H9 (cell line): Measurements from ENCODE around the gene CDS1. TPM values are rescaled to one million over a fixed set of nuclear protein-coding genes. Genes with fewer than 3 reads are reported as not detected.

Source experiments
- DNase-seq: peaks from one replicate; pipeline ENCODE4 v3.0.0-alpha.2; 2017
- H2AFZ ChIP-seq: one replicate; pipeline ENCODE4 v1.6.1; 2013; ENCODE audit warnings: mild to moderate bottlenecking, low read length, control low read depth, moderate library complexity
- H2AK5ac ChIP-seq: 2 replicates; pipeline ENCODE4 v1.6.1; 2013; ENCODE audit warnings: low read length, control low read depth, mixed read lengths; ENCODE audit not compliant: insufficient read length
- H2BK120ac ChIP-seq: one replicate; pipeline ENCODE4 v1.6.1; 2013; ENCODE audit warnings: low read depth, mild to moderate bottlenecking, low read length, control low read depth, inconsistent platforms; ENCODE audit not compliant: poor library complexity, severe bottlenecking
- H2BK12ac ChIP-seq: 2 replicates; pipeline ENCODE4 v1.6.1; 2013; ENCODE audit warnings: low read length, control low read depth, mixed read lengths, low read depth; ENCODE audit not compliant: insufficient read length
- H2BK15ac ChIP-seq: 2 replicates; pipeline ENCODE4 v1.6.1; 2013; ENCODE audit warnings: low read depth, low read length, control low read depth
- H2BK20ac ChIP-seq: one replicate; pipeline ENCODE4 v1.6.1; 2013; ENCODE audit warnings: low read depth, mild to moderate bottlenecking, low read length, control low read depth, inconsistent platforms; ENCODE audit not compliant: poor library complexity, severe bottlenecking
- H2BK5ac ChIP-seq: 2 replicates; pipeline ENCODE4 v1.6.1; 2013; ENCODE audit warnings: low read length, control low read depth, mixed read lengths; ENCODE audit not compliant: insufficient read length
- H3K14ac ChIP-seq: 2 replicates; pipeline ENCODE4 v1.6.1; 2013; ENCODE audit warnings: low read length, control low read depth; ENCODE audit not compliant: insufficient read depth
- H3K18ac ChIP-seq: 2 replicates; pipeline ENCODE4 v1.6.1; 2013; ENCODE audit warnings: low read depth, mild to moderate bottlenecking, mixed read lengths, low read length, control low read depth; ENCODE audit not compliant: insufficient read length
- H3K23ac ChIP-seq: 2 replicates; pipeline ENCODE4 v1.6.1; 2013; ENCODE audit warnings: low read length, control low read depth, mixed read lengths, low read depth; ENCODE audit not compliant: insufficient read length
- H3K23me2 ChIP-seq: 2 replicates; pipeline ENCODE4 v1.6.1; 2013; ENCODE audit warnings: low read depth, mild to moderate bottlenecking, mixed read lengths, low read length, control low read depth; ENCODE audit not compliant: insufficient read length, poor library complexity, severe bottlenecking
- H3K27ac ChIP-seq: 2 replicates; pipeline ENCODE4 v1.5.1; 2013; ENCODE audit warnings: low read length, control low read depth, mixed read lengths, low read depth; ENCODE audit not compliant: insufficient read length
- H3K27me3 ChIP-seq: 2 replicates; pipeline ENCODE4 v1.6.1; 2013; ENCODE audit warnings: low read length, control low read depth, inconsistent platforms; ENCODE audit not compliant: insufficient read depth
- H3K4ac ChIP-seq: 2 replicates; pipeline ENCODE4 v1.6.1; 2013; ENCODE audit warnings: low read depth, mild to moderate bottlenecking, control low read depth, inconsistent platforms, low read length, moderate library complexity
- H3K4me1 ChIP-seq: 2 replicates; pipeline ENCODE4 v1.6.1; 2013; ENCODE audit warnings: low read length, control low read depth, inconsistent platforms; ENCODE audit not compliant: insufficient read depth
- H3K4me2 ChIP-seq: 2 replicates; pipeline ENCODE4 v1.6.1; 2013; ENCODE audit warnings: low read length, control low read depth, mixed read lengths; ENCODE audit not compliant: insufficient read length, insufficient read depth
- H3K56ac ChIP-seq: 2 replicates; pipeline ENCODE4 v1.6.1; 2013; ENCODE audit warnings: low read depth, mild to moderate bottlenecking, mixed read lengths, low read length, control low read depth; ENCODE audit not compliant: insufficient read length
- H3K79me1 ChIP-seq: 2 replicates; pipeline ENCODE4 v1.6.1; 2013; ENCODE audit warnings: low read depth, mild to moderate bottlenecking, moderate library complexity, low read length, control low read depth, inconsistent platforms; ENCODE audit not compliant: insufficient read depth, poor library complexity, severe bottlenecking
- H3K79me2 ChIP-seq: 2 replicates; pipeline ENCODE4 v1.6.1; 2013; ENCODE audit warnings: low read length, control low read depth, inconsistent platforms; ENCODE audit not compliant: insufficient read depth
- H3K9ac ChIP-seq: 2 replicates; pipeline ENCODE4 v1.6.1; 2013; ENCODE audit warnings: low read length, control low read depth, mixed read lengths; ENCODE audit not compliant: insufficient read length; ENCODE audit errors: extremely low read depth
- H3K9me3 ChIP-seq: one replicate; pipeline ENCODE4 v1.6.1; 2013; ENCODE audit warnings: low read depth, low read length, inconsistent platforms; ENCODE audit not compliant: control insufficient read depth
- H3T11ph ChIP-seq: one replicate; pipeline ENCODE4 v1.6.1; 2013; ENCODE audit warnings: mild to moderate bottlenecking, low read length, control low read depth, inconsistent platforms
- H4K20me1 ChIP-seq: one replicate; pipeline ENCODE4 v1.6.1; 2013; ENCODE audit not compliant: control insufficient read depth, insufficient read length, insufficient read depth
- H4K5ac ChIP-seq: 2 replicates; pipeline ENCODE4 v1.6.1; 2013; ENCODE audit warnings: low read depth, mild to moderate bottlenecking, mixed read lengths, low read length, control low read depth; ENCODE audit not compliant: insufficient read length
- H4K8ac ChIP-seq: replicated peaks from 2 replicates; pipeline ENCODE4 v1.6.1; 2013; ENCODE audit warnings: low read length, control low read depth, mixed read lengths, low read depth; ENCODE audit not compliant: insufficient read length
- H4K91ac ChIP-seq: 2 replicates; pipeline ENCODE4 v1.6.1; 2013; ENCODE audit warnings: low read depth, mild to moderate bottlenecking, moderate library complexity, mixed read lengths, low read length, control low read depth; ENCODE audit not compliant: insufficient read length
- H3K27ac Mint-ChIP-seq, 3 experiments: 2 replicates in 2 of 3; 3 replicates in 1 of 3; pipeline ENCODE4 v1.8.0; 2020 to 2021; ENCODE audit warnings: mixed read lengths in 3 of 3, mild to moderate bottlenecking in 1 of 3, moderate library complexity in 1 of 3
- H3K27me3 Mint-ChIP-seq: 2 replicates; pipeline ENCODE4 v1.8.0; 2021; ENCODE audit warnings: low read depth, mild to moderate bottlenecking, moderate library complexity, mixed read lengths
- H3K36me3 Mint-ChIP-seq, 3 experiments: 2 replicates in 2 of 3; 3 replicates in 1 of 3; pipeline ENCODE4 v1.8.0; 2020 to 2021; ENCODE audit warnings: low read depth in 3 of 3, mixed read lengths in 3 of 3; ENCODE audit not compliant: insufficient read depth in 1 of 3
- H3K4me1 Mint-ChIP-seq, 2 experiments: 2 replicates each; pipeline ENCODE4 v1.8.0; 2020; ENCODE audit warnings: mixed read lengths in 2 of 2
- H3K4me3 Mint-ChIP-seq, 2 experiments: 2 replicates in 1 of 2; 3 replicates in 1 of 2; pipeline ENCODE4 v1.8.0; 2020 to 2021; ENCODE audit warnings: mild to moderate bottlenecking in 2 of 2, mixed read lengths in 2 of 2, moderate library complexity in 1 of 2
- H3K9me3 Mint-ChIP-seq, 2 experiments: 2 replicates in 1 of 2; 3 replicates in 1 of 2; pipeline ENCODE4 v1.8.0; 2020; ENCODE audit warnings: mild to moderate bottlenecking in 2 of 2, mixed read lengths in 2 of 2, moderate library complexity in 1 of 2
- CTCF ChIP-seq: fragments of 200-600 bp; sonication (generic); conservative IDR thresholded peaks from 3 replicates; pipeline ENCODE4 v1.8.0; 2021; ENCODE audit warnings: antibody characterized with exemption, mild to moderate bottlenecking
- WGBS: extraction: QIAGEN DNeasy Blood & Tissue Kit; methylation state at CpG from one replicate; pipeline ENCODE4 v1.1.7; 2013; ENCODE audit warnings: missing lambda C conversion rate, low lambda C conversion rate, mixed read lengths; ENCODE audit not compliant: insufficient read length; ENCODE audit errors: extremely low coverage; 5-methylcytosine and 5-hydroxymethylcytosine counted together
- total RNA-seq: library from RNA; stranded (reverse); gene quantifications from 2 replicates; pipeline ENCODE4 v1.2.1, GENCODE V29; 2021

Gene CDS1
- total RNA-seq, 1 experiment from 2014 or later = 7.5 TPM

GRCh38 chr4:84647312-84647884 lies 64.5 kb downstream of the CDS1 start:
- Mint-ChIP-seq H3K27ac (peak overlapping the region; percentile 68 to 77 (median 68)), H3K36me3 (peaks cover 21 to 39% (median 36%) of the 10 kb centered on the region in 3 experiments; a peak in 6 of 7 replicates), H3K9me3 (no peaks in the 10 kb centered on the region), H3K4me3 (peak overlapping the region in 1 of 2 experiments; percentile 35; a peak in 2 of 5 replicates), H3K27me3 (no peaks in the 10 kb centered on the region), H3K4me1 (peaks cover 33 to 50% of the 10 kb centered on the region in 2 experiments)
- no peak overlapping the region for H4K91ac ChIP-seq
- no peaks in the 10 kb centered on the region for H3K23me2 ChIP-seq
- no peak overlapping the region for H4K5ac ChIP-seq
- no peak overlapping the region for H2AK5ac ChIP-seq
- H3K9ac ChIP-seq = no peak overlapping the region
- H3K4ac ChIP-seq = no peak overlapping the region
- TF ChIP-seq CTCF = no peak
- no peaks in the 10 kb centered on the region for H3K79me2 ChIP-seq
- no peaks in the 10 kb centered on the region for H3K27me3 ChIP-seq
- no peak overlapping the region for H3K27ac ChIP-seq
- H3K9me3 ChIP-seq = no peaks in the 10 kb centered on the region
- no peak overlapping the region for H2AFZ ChIP-seq
- H3K14ac ChIP-seq = no peak overlapping the region
- H2BK5ac ChIP-seq = no peak overlapping the region
- H3K4me2 ChIP-seq = peak overlapping the region; percentile 2
- no peak overlapping the region for H3T11ph ChIP-seq
- no peak overlapping the region for H2BK12ac ChIP-seq
- no peaks in the 10 kb centered on the region for H4K20me1 ChIP-seq
- no peak overlapping the region for H2BK15ac ChIP-seq
- no CpG with 5 or more reads among the region's 2 CpGs for WGBS
- DNase-seq = peak; percentile 60
- no peak overlapping the region for H3K23ac ChIP-seq
- H3K56ac ChIP-seq = no peak overlapping the region
- no peak overlapping the region for H4K8ac ChIP-seq
- H2BK120ac ChIP-seq = no peak overlapping the region
- H3K79me1 ChIP-seq = no peaks in the 10 kb centered on the region
- no peak overlapping the region for H2BK20ac ChIP-seq
- H3K18ac ChIP-seq = no peak overlapping the region
- H3K4me1 ChIP-seq = 0 out of 2 replicates have a peak, but pooled peaks cover 2% of the 10 kb centered on the region
